ENCODE results near the gene SLC4A3. TPM values are rescaled to one million over a fixed set of nuclear protein-coding genes. Genes with fewer than 3 reads are reported as not detected.

The SLC4A3 gene
- total and polyA plus RNA-seq, 2 of the 8 experiments (the other 6 are each of a cell fraction or from before 2014, with no cell fraction given): 4.8 to 7.4 TPM

DNA sequence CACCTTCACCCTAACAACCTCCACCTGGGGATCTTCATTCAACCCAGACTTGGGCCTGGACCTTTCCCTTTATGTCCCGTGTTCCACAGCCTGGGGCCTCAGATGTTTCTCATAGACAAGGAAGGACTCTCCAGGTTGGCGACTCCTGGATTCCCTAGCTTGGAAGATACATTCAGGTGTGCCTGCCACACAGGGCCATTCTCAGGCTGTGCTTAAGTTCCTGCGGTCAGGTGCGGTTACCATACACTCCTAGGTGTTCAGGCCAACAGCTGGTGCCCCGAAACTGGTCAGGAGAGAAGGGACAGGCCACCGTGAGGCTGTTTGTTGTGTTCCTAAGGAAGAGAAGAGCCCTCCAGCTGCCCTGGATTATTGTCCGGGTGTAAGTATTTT lies 15.6 kb downstream of the SLC4A3 start (continued):
- TF ChIP-seq TAF7 (optimal IDR thresholded peaks at IDR 0.05; ENCODE audit: borderline replicate concordance, low read depth, low read length) (no peak), TCF12 (IDR thresholded peaks at IDR 0.05; ENCODE audit: low read depth, low read length) (no peak), KDM4A (IDR thresholded peaks at IDR 0.05; ENCODE audit: low read depth, low read length, severe bottlenecking) (no peak), SP1 (IDR thresholded peaks at IDR 0.05; ENCODE audit: low read depth, low read length) (no peak)
